ENCODE data around the gene CASZ1.

Gene CASZ1

GRCh38 chr1:10665930-10666850, 130.3 kb downstream of the CASZ1 start:
- DNase-seq, result no peak

GRCh38 chr1:10665226-10665625, 131.2 kb downstream of the CASZ1 start:
- DNase-seq, result no peak

GRCh38 chr1:10664251-10664650, 132.2 kb downstream of the CASZ1 start:
- DNase-seq, result no peak

- no peak for DNase-seq
These were observed 132.8 kb downstream of the CASZ1 start for GRCh38 chr1:10663678-10664035.

- no peak for DNase-seq
These were observed 133.4 kb downstream of the CASZ1 start for GRCh38 chr1:10662824-10663677.

GRCh38 chr1:10662090-10662688, 134.3 kb downstream of the CASZ1 start:
- no peak for DNase-seq

GRCh38 chr1:10661453-10661852, 135.0 kb downstream of the CASZ1 start:
- no peak for DNase-seq

GRCh38 chr1:10659646-10660540, 136.6 kb downstream of the CASZ1 start:
- DNase-seq, result no peak

- no peak for DNase-seq
These were observed 137.2 kb downstream of the CASZ1 start for GRCh38 chr1:10659218-10659617.

GRCh38 chr1:10658396-10659066, 137.9 kb downstream of the CASZ1 start:
- DNase-seq, result no peak

- DNase-seq, result no peak
These were observed 139.2 kb downstream of the CASZ1 start for GRCh38 chr1:10657088-10657847.

- no peak for DNase-seq
These were observed 140.0 kb downstream of the CASZ1 start for GRCh38 chr1:10656431-10656830.

- no peak for DNase-seq
These were observed 141.4 kb downstream of the CASZ1 start for GRCh38 chr1:10655002-10655401.

GRCh38 chr1:10653370-10654125, 142.9 kb downstream of the CASZ1 start:
- DNase-seq, result no peak

GRCh38 chr1:10652626-10653025, 143.8 kb downstream of the CASZ1 start:
- no peak for DNase-seq

GRCh38 chr1:10651793-10652192, 144.7 kb downstream of the CASZ1 start:
- no peak for DNase-seq

- DNase-seq, result no peak
These were observed 145.1 kb downstream of the CASZ1 start for GRCh38 chr1:10651389-10651766.

- DNase-seq, result no peak
These were observed 145.7 kb downstream of the CASZ1 start for GRCh38 chr1:10650556-10651388.

- DNase-seq, result no peak
These were observed 146.8 kb downstream of the CASZ1 start for GRCh38 chr1:10649517-10650201.

All from activated CD4-positive, alpha-beta T cell treated with anti-CD3 and anti-CD28 coated beads, Interleukin-2, amount 50 U/mL, for 1 hour (primary cell).